Parathyroid adenoma (tissue), 2 donors: Measurements from ENCODE around the gene ATRAID.

Experiments
- H2AFZ ChIP-seq: fragments of 300-600 bp; sonication (generic); one replicate; pipeline ENCODE4 v1.7.0; 2017; ENCODE audit warnings: antibody characterized with exemption, mild to moderate bottlenecking
- H3K27ac ChIP-seq: fragments of 300-600 bp; sonication (generic); one replicate; pipeline ENCODE4 v1.7.0; 2017
- H3K27me3 ChIP-seq: fragments of 300-600 bp; sonication (generic); one replicate; pipeline ENCODE4 v1.7.0; 2017; ENCODE audit warnings: low read length; ENCODE audit not compliant: control insufficient read depth, insufficient read depth
- H3K36me3 ChIP-seq: fragments of 300-600 bp; sonication (generic); one replicate; pipeline ENCODE4 v1.7.0; 2017; ENCODE audit warnings: low read length; ENCODE audit not compliant: control insufficient read depth, insufficient read depth
- H3K4me1 ChIP-seq: fragments of 300-600 bp; sonication (generic); one replicate; pipeline ENCODE4 v1.7.0; 2017; ENCODE audit warnings: control low read depth
- H3K4me2 ChIP-seq: fragments of 300-600 bp; sonication (generic); one replicate; pipeline ENCODE4 v1.7.0; 2017; ENCODE audit warnings: low read length
- H3K4me3 ChIP-seq: fragments of 300-600 bp; sonication (generic); one replicate; pipeline ENCODE4 v1.7.0; 2017; ENCODE audit warnings: low read depth, low read length
- H3K79me2 ChIP-seq: fragments of 300-600 bp; sonication (generic); one replicate; pipeline ENCODE4 v1.7.0; 2017; ENCODE audit warnings: control low read depth
- H3K9ac ChIP-seq: fragments of 300-600 bp; sonication (generic); one replicate; pipeline ENCODE4 v1.7.0; 2017; ENCODE audit warnings: mild to moderate bottlenecking
- H3K9me3 ChIP-seq: fragments of 300-600 bp; sonication (generic); one replicate; pipeline ENCODE4 v1.7.0; 2017; ENCODE audit warnings: low read length; ENCODE audit not compliant: control insufficient read depth
- CTCF ChIP-seq: fragments of 300-600 bp; sonication (generic); IDR thresholded peaks from one replicate; pipeline ENCODE4 v1.7.0; 2017; ENCODE audit warnings: antibody characterized with exemption, mild to moderate bottlenecking
- donor health status: primary hyperparathyroidism.

The ATRAID gene

GRCh38 chr2:27202854-27203253, 9.0 kb upstream of the ATRAID start:
- Histone ChIP-seq H3K36me3 (no peaks in the 10 kb centered on the region), H3K27me3 (no peaks in the 10 kb centered on the region), H3K4me3 (no peak overlapping the region), H3K27ac (no peak overlapping the region), H2AFZ (no peak overlapping the region), H3K4me1 (no peaks in the 10 kb centered on the region), H3K9ac (no peak overlapping the region), H3K4me2 (no peak overlapping the region), H3K79me2 (no peaks in the 10 kb centered on the region), H3K9me3 (no peaks in the 10 kb centered on the region)
- no peak for TF ChIP-seq CTCF

- no peak overlapping the region for H2AFZ ChIP-seq
- no peak overlapping the region for H3K27ac ChIP-seq
- no peaks in the 10 kb centered on the region for H3K4me1 ChIP-seq
- TF ChIP-seq CTCF, result no peak
- no peak overlapping the region for H3K9ac ChIP-seq
- no peaks in the 10 kb centered on the region for H3K27me3 ChIP-seq
- H3K36me3 ChIP-seq, result no peaks in the 10 kb centered on the region
- H3K79me2 ChIP-seq, result no peaks in the 10 kb centered on the region
- no peak overlapping the region for H3K4me3 ChIP-seq
- no peaks in the 10 kb centered on the region for H3K9me3 ChIP-seq
- H3K4me2 ChIP-seq, result no peak overlapping the region
Measured at GRCh38 chr2:27203741-27204140, 8.1 kb upstream of the ATRAID start.

GRCh38 chr2:27204566-27204965, 7.3 kb upstream of the ATRAID start:
- no peaks in the 10 kb centered on the region for H3K36me3 ChIP-seq
- no peaks in the 10 kb centered on the region for H3K79me2 ChIP-seq
- H3K4me1 ChIP-seq, result no peaks in the 10 kb centered on the region
- H3K9me3 ChIP-seq, result no peaks in the 10 kb centered on the region
- no peak overlapping the region for H3K9ac ChIP-seq
- no peak overlapping the region for H3K4me2 ChIP-seq
- H3K27me3 ChIP-seq, result no peaks in the 10 kb centered on the region
- no peak overlapping the region for H3K27ac ChIP-seq
- H3K4me3 ChIP-seq, result no peak overlapping the region
- TF ChIP-seq CTCF, result no peak
- H2AFZ ChIP-seq, result no peak overlapping the region

GRCh38 chr2:27205206-27205605, 6.6 kb upstream of the ATRAID start:
- H3K27me3 ChIP-seq, result no peaks in the 10 kb centered on the region
- H3K36me3 ChIP-seq, result no peaks in the 10 kb centered on the region
- no peaks in the 10 kb centered on the region for H3K4me1 ChIP-seq
- no peak overlapping the region for H3K9ac ChIP-seq
- H3K4me2 ChIP-seq, result no peak overlapping the region
- no peak overlapping the region for H3K27ac ChIP-seq
- H3K79me2 ChIP-seq, result no peaks in the 10 kb centered on the region
- H3K4me3 ChIP-seq, result no peak overlapping the region
- H3K9me3 ChIP-seq, result no peaks in the 10 kb centered on the region
- H2AFZ ChIP-seq, result no peak overlapping the region
- TF ChIP-seq CTCF, result no peak

GRCh38 chr2:27206346-27206745, 5.5 kb upstream of the ATRAID start:
- H3K79me2 ChIP-seq, result no peaks in the 10 kb centered on the region
- TF ChIP-seq CTCF, result no peak
- no peaks in the 10 kb centered on the region for H3K36me3 ChIP-seq
- no peak overlapping the region for H3K27ac ChIP-seq
- no peaks in the 10 kb centered on the region for H3K27me3 ChIP-seq
- peaks cover 3% of the 10 kb centered on the region for H3K4me1 ChIP-seq
- no peaks in the 10 kb centered on the region for H3K9me3 ChIP-seq
- no peak overlapping the region for H3K9ac ChIP-seq
- H3K4me3 ChIP-seq, result no peak overlapping the region
- H2AFZ ChIP-seq, result no peak overlapping the region
- no peak overlapping the region for H3K4me2 ChIP-seq
